Activated CD4-positive, alpha-beta T cell treated with anti-CD3 and anti-CD28 coated beads, Interleukin-10, Interleukin-2, amounts not matched to agents 100 ng/mL and 50 ng/mL, durations not matched to agents 16 hours and 8 hours (primary cell): ENCODE data around the gene S1PR2.
A peak's percentile ranks its signal among the peaks of the same experiment; 100 is the strongest.

Source experiments
- DNase-seq: peaks from one replicate; pipeline ENCODE4 v3.0.0-alpha.2; 2020

The S1PR2 gene

GRCh38 chr19:10230861-10231611 lies at the start of gene S1PR2:
TSS of gene S1PR2 (minus strand) at chr19:10231331. CDS start at chr19:10224905, 6,426 bp downstream.
- peak; percentile 70 for DNase-seq

GRCh38 chr19:10279737-10280442 lies 48.8 kb upstream of the S1PR2 start:
- no peak for DNase-seq

GRCh38 chr19:10278935-10279334 lies 47.8 kb upstream of the S1PR2 start:
- no peak for DNase-seq

- no peak for DNase-seq
Observed at GRCh38 chr19:10277795-10278589, 46.9 kb upstream of the S1PR2 start.

GRCh38 chr19:10274589-10274988 lies 43.5 kb upstream of the S1PR2 start:
- DNase-seq, result no peak

- DNase-seq, result peak; percentile 53
Observed at GRCh38 chr19:10271543-10272086, 40.5 kb upstream of the S1PR2 start.

- DNase-seq, result peak; percentile 90
Observed at GRCh38 chr19:10270616-10271394, 39.7 kb upstream of the S1PR2 start, which contains the start of gene ICAM1. TSS of gene ICAM1 (plus strand) at chr19:10271120. CDS start at chr19:10271160, 40 bp downstream.

- DNase-seq, result peak; percentile 86
Observed at GRCh38 chr19:10270180-10270615, 39.1 kb upstream of the S1PR2 start.

GRCh38 chr19:10269333-10270179 lies 38.4 kb upstream of the S1PR2 start:
- peak; percentile 92 for DNase-seq

- no peak for DNase-seq
Observed at GRCh38 chr19:10268071-10268470, 36.9 kb upstream of the S1PR2 start.

- no peak for DNase-seq
Observed at GRCh38 chr19:10266706-10267105, 35.6 kb upstream of the S1PR2 start.

GRCh38 chr19:10262771-10263170 lies 31.6 kb upstream of the S1PR2 start:
- DNase-seq, result no peak

- peak; percentile 73 for DNase-seq
Observed at GRCh38 chr19:10260141-10260584, 29.0 kb upstream of the S1PR2 start.

- DNase-seq, result peak; percentile 95
Observed at GRCh38 chr19:10259162-10259905, 28.2 kb upstream of the S1PR2 start.

GRCh38 chr19:10258080-10258710 lies 27.1 kb upstream of the S1PR2 start:
- DNase-seq, result no peak

- DNase-seq, result no peak
Observed at GRCh38 chr19:10256970-10257615, 26.0 kb upstream of the S1PR2 start.

GRCh38 chr19:10256551-10256950 lies 25.4 kb upstream of the S1PR2 start:
- no peak for DNase-seq

GRCh38 chr19:10255358-10255757 lies 24.2 kb upstream of the S1PR2 start:
- DNase-seq, result no peak

GRCh38 chr19:10254244-10254643 lies 23.1 kb upstream of the S1PR2 start:
- DNase-seq, result no peak
